A673 (cell line): ENCODE data around the gene TFAP2E. TPM values are rescaled to one million over a fixed set of nuclear protein-coding genes. Genes with fewer than 3 reads are reported as not detected.
"Not testable (repeated sequence)": the region's sequence is repeated elsewhere in the genome, so short reads cannot be mapped to it uniquely, and the experiment has no call there.

Experiments used
- BruUV-seq: library from RNA; stranded (reverse); fragments of 400-500 nt; replicated peaks from 2 replicates; lab custom pipeline; 2021; lab: Mats Ljungman, UMichigan
- CTCF ChIA-PET: fragments of 300-600 bp; sonication (Branson Sonifier 250); formaldehyde crosslinking; loops from one replicate; lab custom pipeline; 2022; ENCODE audit warnings: antibody characterized with exemption; lab: Charles Lee
- POLR2A ChIA-PET: fragments of 300-600 bp; sonication (Branson Sonifier 250); formaldehyde crosslinking; loops from one replicate; lab custom pipeline; 2022; ENCODE audit warnings: antibody characterized with exemption; ENCODE audit not compliant: low non-redundant PET; lab: Charles Lee
- DNase-seq: peaks from one replicate; pipeline ENCODE4 v3.0.0-alpha.2; 2015; ENCODE audit warnings: low spot score
- H3K27ac ChIP-seq: fragments of 200-600 bp; sonication (generic); 2 replicates; pipeline ENCODE4 v1.5.1; 2016; ENCODE audit warnings: mixed run types, low read depth, mild to moderate bottlenecking, mixed read lengths, antibody characterized with exemption, low read length; ENCODE audit not compliant: poor library complexity, severe bottlenecking
- H3K27me3 ChIP-seq: fragments of 200-600 bp; sonication (generic); replicated peaks from 2 replicates; pipeline ENCODE4 v1.6.1; 2017; ENCODE audit warnings: mixed run types, low read depth, mild to moderate bottlenecking, mixed read lengths, antibody characterized with exemption, low read length; ENCODE audit not compliant: insufficient read depth, poor library complexity
- H3K36me3 ChIP-seq: fragments of 200-600 bp; sonication (generic); 2 replicates; pipeline ENCODE4 v1.6.1; 2016; ENCODE audit warnings: mixed run types, mild to moderate bottlenecking, mixed read lengths, antibody characterized with exemption, low read length; ENCODE audit not compliant: insufficient read depth, poor library complexity, severe bottlenecking
- H3K4me1 ChIP-seq: fragments of 200-600 bp; sonication (generic); 2 replicates; pipeline ENCODE4 v1.6.1; 2017; ENCODE audit warnings: mixed run types, mild to moderate bottlenecking, mixed read lengths, antibody characterized with exemption, low read length; ENCODE audit not compliant: insufficient read depth, poor library complexity, severe bottlenecking
- H3K4me3 ChIP-seq: fragments of 200-600 bp; sonication (generic); 2 replicates; pipeline ENCODE4 v1.5.1; 2016; ENCODE audit warnings: low read depth, mixed run types, mild to moderate bottlenecking, mixed read lengths, low read length; ENCODE audit not compliant: poor library complexity, severe bottlenecking
- H3K9me3 ChIP-seq: fragments of 200-600 bp; sonication (generic); 2 replicates; pipeline ENCODE4 v1.6.1; 2016; ENCODE audit warnings: mixed run types, low read depth, mild to moderate bottlenecking, mixed read lengths, antibody characterized with exemption, low read length; ENCODE audit not compliant: poor library complexity, severe bottlenecking
- EZH2 ChIP-seq: fragments of 200-600 bp; sonication (generic); IDR thresholded peaks from 2 replicates; pipeline ENCODE4 v1.6.1; 2017; ENCODE audit warnings: borderline replicate concordance, low read depth, mild to moderate bottlenecking, mixed read lengths, antibody characterized with exemption, low read length; ENCODE audit not compliant: poor library complexity, severe bottlenecking
- intact Hi-C: fragments of 100-400 bp; cut with micrococcal nuclease; formaldehyde crosslinking; loops from one replicate; pipeline ENCODE4 v1.10.0; 2022; ENCODE audit not compliant: unreplicated experiment
- total RNA-seq: library from RNA; stranded (reverse); gene quantifications from 2 replicates; pipeline ENCODE4 v1.2.3, GENCODE V29; 2021
- TF ChIP-seq, protein P1 (sequence below): fragments of 300-800, 200-600 bp; sonication (generic); conservative IDR thresholded peaks from 2 replicates; pipeline ENCODE4 v1.5.1; 2017; ENCODE audit warnings: low read depth, mild to moderate bottlenecking, antibody characterized with exemption, low read length, moderate library complexity, mixed read lengths

The TFAP2E gene
- total RNA-seq, 1 experiment from 2014 or later: 0.52 TPM

DNA sequence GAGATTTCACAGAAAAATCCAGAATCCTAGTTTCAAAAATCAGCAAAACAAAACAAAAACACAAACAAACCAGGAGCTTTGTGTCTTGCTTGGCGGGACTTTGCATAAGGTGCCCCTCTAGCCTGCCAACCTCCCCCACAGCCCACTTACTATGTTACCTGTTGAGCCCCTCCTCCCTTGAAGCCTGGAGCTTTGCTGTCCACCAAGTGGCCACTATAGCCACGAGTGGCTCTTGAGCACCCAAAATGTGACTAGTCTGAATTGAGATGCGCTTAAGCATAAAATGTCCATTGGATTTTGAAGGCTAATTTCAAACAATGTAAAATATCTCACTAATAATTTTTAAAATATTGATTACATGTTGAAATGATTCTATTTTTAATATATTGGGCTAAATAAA, 12.2 kb downstream of the TFAP2E start:
- no peak for TF ChIP-seq EZH2
- TF ChIP-seq, protein P1, sequence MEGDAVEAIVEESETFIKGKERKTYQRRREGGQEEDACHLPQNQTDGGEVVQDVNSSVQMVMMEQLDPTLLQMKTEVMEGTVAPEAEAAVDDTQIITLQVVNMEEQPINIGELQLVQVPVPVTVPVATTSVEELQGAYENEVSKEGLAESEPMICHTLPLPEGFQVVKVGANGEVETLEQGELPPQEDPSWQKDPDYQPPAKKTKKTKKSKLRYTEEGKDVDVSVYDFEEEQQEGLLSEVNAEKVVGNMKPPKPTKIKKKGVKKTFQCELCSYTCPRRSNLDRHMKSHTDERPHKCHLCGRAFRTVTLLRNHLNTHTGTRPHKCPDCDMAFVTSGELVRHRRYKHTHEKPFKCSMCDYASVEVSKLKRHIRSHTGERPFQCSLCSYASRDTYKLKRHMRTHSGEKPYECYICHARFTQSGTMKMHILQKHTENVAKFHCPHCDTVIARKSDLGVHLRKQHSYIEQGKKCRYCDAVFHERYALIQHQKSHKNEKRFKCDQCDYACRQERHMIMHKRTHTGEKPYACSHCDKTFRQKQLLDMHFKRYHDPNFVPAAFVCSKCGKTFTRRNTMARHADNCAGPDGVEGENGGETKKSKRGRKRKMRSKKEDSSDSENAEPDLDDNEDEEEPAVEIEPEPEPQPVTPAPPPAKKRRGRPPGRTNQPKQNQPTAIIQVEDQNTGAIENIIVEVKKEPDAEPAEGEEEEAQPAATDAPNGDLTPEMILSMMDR: no peak
- DNase-seq: no peak
- H3K9me3 ChIP-seq: no peaks in the 10 kb centered on the region
- BruUV-seq: no TSS peak
- no peak overlapping the region for H3K4me3 ChIP-seq
- H3K27ac ChIP-seq: no peak overlapping the region
- CTCF ChIA-PET: no interaction called here
- H3K4me1 ChIP-seq: no peaks in the 10 kb centered on the region
- no peaks in the 10 kb centered on the region for H3K27me3 ChIP-seq
- intact Hi-C loops: no loop called here
- no peaks in the 10 kb centered on the region for H3K36me3 ChIP-seq
- POLR2A ChIA-PET: no interaction called here

DNA sequence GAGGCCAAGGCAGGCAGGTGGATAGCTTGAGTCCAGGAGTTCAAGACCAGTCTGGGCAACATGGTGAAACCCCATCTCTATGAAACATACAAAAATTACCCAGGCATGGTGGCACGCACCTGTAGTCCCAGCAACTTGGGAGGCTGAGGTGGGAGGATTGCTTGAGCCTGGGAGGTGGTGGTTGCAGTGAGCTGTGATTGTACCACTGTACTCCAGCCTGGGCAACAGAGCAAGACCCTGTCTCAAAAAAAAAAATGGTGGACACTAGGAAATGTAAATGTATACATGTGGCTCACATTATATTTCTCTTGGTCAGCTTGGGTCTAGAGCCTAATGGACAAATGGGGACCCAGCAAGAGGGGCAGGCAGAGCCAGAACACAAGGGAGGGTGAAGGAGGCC, 12.7 kb downstream of the TFAP2E start:
- BruUV-seq, intact Hi-C loops: not testable (repeated sequence)

DNA sequence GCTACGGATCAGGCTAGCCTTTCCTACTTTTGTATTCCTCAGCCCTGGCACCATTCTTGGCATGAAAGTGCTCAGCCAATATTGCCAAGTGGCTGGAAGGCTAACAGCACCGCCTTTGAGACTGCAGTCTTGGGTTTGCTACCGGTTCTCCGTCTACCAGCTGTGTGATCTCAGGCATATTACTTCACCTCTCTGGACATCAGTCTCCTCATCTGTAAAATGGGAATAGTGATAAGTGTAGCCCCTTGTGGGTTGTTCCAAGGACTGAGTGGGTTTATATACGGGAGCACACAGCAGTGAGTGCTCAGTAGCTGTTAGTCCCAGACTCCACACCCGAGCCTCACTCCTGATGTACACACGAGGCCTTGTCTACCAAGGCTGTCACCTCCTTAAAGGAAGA, 13.7 kb downstream of the TFAP2E start:
- DNase-seq: no peak
- no peaks in the 10 kb centered on the region for H3K4me1 ChIP-seq
- CTCF ChIA-PET: no interaction called here
- TF ChIP-seq EZH2: no peak
- TF ChIP-seq, protein P1: no peak
- H3K9me3 ChIP-seq: no peaks in the 10 kb centered on the region
- no TSS peak for BruUV-seq
- H3K36me3 ChIP-seq: no peaks in the 10 kb centered on the region
- intact Hi-C loops: no loop called here
- POLR2A ChIA-PET: no interaction called here
- no peaks in the 10 kb centered on the region for H3K27me3 ChIP-seq
- H3K4me3 ChIP-seq: no peak overlapping the region
- no peak overlapping the region for H3K27ac ChIP-seq

More for the DNA sequence above, 12.7 kb downstream of the TFAP2E start:
- H3K4me3 ChIP-seq, DNase-seq, H3K27me3 ChIP-seq, H3K27ac ChIP-seq, H3K36me3 ChIP-seq, H3K9me3 ChIP-seq, H3K4me1 ChIP-seq: not testable (repeated sequence)
- POLR2A ChIA-PET: interaction anchor here (0.5 kb wide), 1 partner anchor 57 kb away, joined by 3 read pairs; no protein-coding TSS in a partner anchor
- CTCF ChIA-PET: interaction anchor here (0.7 kb wide), 1 partner anchor 116 kb away, joined by 3 read pairs; no protein-coding TSS in a partner anchor

- TF ChIP-seq EZH2: no peak
- TF ChIP-seq, protein P1: no peak
- H3K4me1 ChIP-seq: no peaks in the 10 kb centered on the region
- CTCF ChIA-PET: no interaction called here
- no TSS peak for BruUV-seq
- DNase-seq: no peak
- no peak overlapping the region for H3K27ac ChIP-seq
- H3K27me3 ChIP-seq: no peaks in the 10 kb centered on the region
- H3K4me3 ChIP-seq: no peak overlapping the region
- H3K36me3 ChIP-seq: no peaks in the 10 kb centered on the region
- H3K9me3 ChIP-seq: no peaks in the 10 kb centered on the region
- POLR2A ChIA-PET: no interaction called here
- intact Hi-C loops: no loop called here
These were observed 14.6 kb downstream of the TFAP2E start for GRCh38 chr1:35587736-35588135.
